Activated naive CD4-positive, alpha-beta T cell (primary cell): ENCODE results near the gene EDAR.

ENCODE experiments used
- DNase-seq, 4 experiments: peaks; one replicate each; lab custom pipeline; 2025; lab: John Stamatoyannopoulos, UW

The EDAR gene

GRCh38 chr2:108908713-108909070 lies 80.3 kb downstream of the EDAR start:
- no peak for DNase-seq

- DNase-seq = no peak
Observed at GRCh38 chr2:108907822-108908712, 81.0 kb downstream of the EDAR start.

GRCh38 chr2:108906403-108907077 lies 82.5 kb downstream of the EDAR start:
- no peak for DNase-seq

- no peak for DNase-seq
Observed at GRCh38 chr2:108905906-108906305, 83.1 kb downstream of the EDAR start.

- no peak for DNase-seq
Observed at GRCh38 chr2:108905176-108905575, 83.8 kb downstream of the EDAR start.

GRCh38 chr2:108904680-108905079 lies 84.3 kb downstream of the EDAR start:
- DNase-seq = no peak

GRCh38 chr2:108898315-108899082 lies 90.5 kb downstream of the EDAR start:
- DNase-seq = no peak

GRCh38 chr2:108896741-108897140 lies 92.3 kb downstream of the EDAR start:
- DNase-seq = no peak

GRCh38 chr2:108895188-108895587 lies 93.8 kb downstream of the EDAR start:
- DNase-seq = no peak

GRCh38 chr2:108894766-108895165 lies 94.3 kb downstream of the EDAR start:
- no peak for DNase-seq

GRCh38 chr2:108893277-108893676 lies 95.7 kb downstream of the EDAR start:
- DNase-seq = no peak

- DNase-seq = no peak
Observed at GRCh38 chr2:108889907-108890306, 99.1 kb downstream of the EDAR start.

- DNase-seq = no peak
Observed at GRCh38 chr2:108884619-108885018, 104.4 kb downstream of the EDAR start.

GRCh38 chr2:108878276-108878675 lies 110.7 kb downstream of the EDAR start:
- no peak for DNase-seq

GRCh38 chr2:108877506-108877905 lies 111.5 kb downstream of the EDAR start:
- DNase-seq = no peak

GRCh38 chr2:108870069-108870644 lies 118.9 kb downstream of the EDAR start:
- no peak for DNase-seq

- DNase-seq = no peak
Observed at GRCh38 chr2:108869542-108869941, 119.5 kb downstream of the EDAR start.

GRCh38 chr2:108868911-108869310 lies 120.1 kb downstream of the EDAR start:
- no peak for DNase-seq

- no peak for DNase-seq
Observed at GRCh38 chr2:108866041-108866440, 123.0 kb downstream of the EDAR start.

- no peak for DNase-seq
Observed at GRCh38 chr2:108858894-108859293, 130.1 kb downstream of the EDAR start.

- DNase-seq = no peak
Observed at GRCh38 chr2:108855194-108855593, 133.8 kb downstream of the EDAR start.

- DNase-seq = no peak
Observed at GRCh38 chr2:108854484-108854883, 134.5 kb downstream of the EDAR start.
